ENCODE measurements around the gene VAT1.

VAT1 gene

GRCh38 chr17:43042025-43042628, 19.9 kb upstream of the VAT1 start:
- Histone ChIP-seq H3K36me3 (ENCODE audit: insufficient read depth, low read length) (peaks cover 7% of the 10 kb centered on the region), H3K4me3 (ENCODE audit: low read depth in 1 of 2, low read length in 2 of 2) (no peak overlapping the region), H3K9me3 (ENCODE audit: low read length) (no peaks in the 10 kb centered on the region), H3K4me1 (ENCODE audit: insufficient read depth, low read length) (no peaks in the 10 kb centered on the region), H3K27me3 (ENCODE audit: control insufficient read depth in 1 of 2, insufficient read depth in 2 of 2, low read length in 2 of 2) (no peaks in the 10 kb centered on the region), H3K9ac (ENCODE audit: low read length) (no peak overlapping the region), H3K27ac (ENCODE audit: low read depth, low read length) (no peak overlapping the region)

- Histone ChIP-seq H3K27me3 (ENCODE audit: control insufficient read depth in 1 of 2, insufficient read depth in 2 of 2, low read length in 2 of 2) (no peaks in the 10 kb centered on the region), H3K36me3 (ENCODE audit: insufficient read depth, low read length) (peaks cover 7% of the 10 kb centered on the region), H3K4me3 (ENCODE audit: low read depth in 1 of 2, low read length in 2 of 2) (no peak overlapping the region), H3K27ac (ENCODE audit: low read depth, low read length) (no peak overlapping the region), H3K9ac (ENCODE audit: low read length) (no peak overlapping the region), H3K9me3 (ENCODE audit: low read length) (no peaks in the 10 kb centered on the region), H3K4me1 (ENCODE audit: insufficient read depth, low read length) (no peaks in the 10 kb centered on the region)
These were observed 18.5 kb upstream of the VAT1 start for GRCh38 chr17:43040655-43041054.

- H3K36me3 ChIP-seq (ENCODE audit: insufficient read depth, low read length), result peaks cover 7% of the 10 kb centered on the region
These were observed 17.5 kb upstream of the VAT1 start for GRCh38 chr17:43039646-43040045.

GRCh38 chr17:43034894-43035293, 12.7 kb upstream of the VAT1 start:
- Histone ChIP-seq H3K9ac (ENCODE audit: low read length) (no peak overlapping the region), H3K4me1 (ENCODE audit: insufficient read depth, low read length) (no peaks in the 10 kb centered on the region), H3K4me3 (ENCODE audit: low read depth in 1 of 2, low read length in 2 of 2) (no peak overlapping the region), H3K27ac (ENCODE audit: low read depth, low read length) (no peak overlapping the region), H3K27me3 (ENCODE audit: control insufficient read depth in 1 of 2, insufficient read depth in 2 of 2, low read length in 2 of 2) (no peaks in the 10 kb centered on the region), H3K9me3 (ENCODE audit: low read length) (no peaks in the 10 kb centered on the region), H3K36me3 (ENCODE audit: insufficient read depth, low read length) (no peaks in the 10 kb centered on the region)

More at GRCh38 chr17:43039646-43040045, 17.5 kb upstream of the VAT1 start:
- Histone ChIP-seq H3K4me1 (ENCODE audit: insufficient read depth, low read length) (no peaks in the 10 kb centered on the region), H3K4me3 (ENCODE audit: low read depth in 1 of 2, low read length in 2 of 2) (no peak overlapping the region), H3K27me3 (ENCODE audit: control insufficient read depth in 1 of 2, insufficient read depth in 2 of 2, low read length in 2 of 2) (no peaks in the 10 kb centered on the region), H3K9me3 (ENCODE audit: low read length) (no peaks in the 10 kb centered on the region), H3K27ac (ENCODE audit: low read depth, low read length) (no peak overlapping the region), H3K9ac (ENCODE audit: low read length) (no peak overlapping the region)

- Histone ChIP-seq H3K9me3 (ENCODE audit: low read length) (no peaks in the 10 kb centered on the region), H3K36me3 (ENCODE audit: insufficient read depth, low read length) (no peaks in the 10 kb centered on the region), H3K4me3 (ENCODE audit: low read depth in 1 of 2, low read length in 2 of 2) (no peak overlapping the region), H3K27ac (ENCODE audit: low read depth, low read length) (no peak overlapping the region), H3K4me1 (ENCODE audit: insufficient read depth, low read length) (no peaks in the 10 kb centered on the region), H3K9ac (ENCODE audit: low read length) (no peak overlapping the region), H3K27me3 (ENCODE audit: control insufficient read depth in 1 of 2, insufficient read depth in 2 of 2, low read length in 2 of 2) (no peaks in the 10 kb centered on the region)
These were observed 12.0 kb upstream of the VAT1 start for GRCh38 chr17:43033948-43034881.

- Histone ChIP-seq H3K27ac (ENCODE audit: low read depth, low read length) (no peak overlapping the region), H3K4me1 (ENCODE audit: insufficient read depth, low read length) (no peaks in the 10 kb centered on the region), H3K9ac (ENCODE audit: low read length) (no peak overlapping the region), H3K9me3 (ENCODE audit: low read length) (no peaks in the 10 kb centered on the region), H3K36me3 (ENCODE audit: insufficient read depth, low read length) (no peaks in the 10 kb centered on the region), H3K4me3 (ENCODE audit: low read depth in 1 of 2, low read length in 2 of 2) (no peak overlapping the region), H3K27me3 (ENCODE audit: control insufficient read depth in 1 of 2, insufficient read depth in 2 of 2, low read length in 2 of 2) (no peaks in the 10 kb centered on the region)
These were observed 9.5 kb upstream of the VAT1 start for GRCh38 chr17:43031666-43032065.

- no peak overlapping the region for H3K9ac ChIP-seq (ENCODE audit: low read length)
- H3K27ac ChIP-seq (ENCODE audit: low read depth, low read length), result no peak overlapping the region
- no peaks in the 10 kb centered on the region for H3K27me3 ChIP-seq (ENCODE audit: control insufficient read depth in 1 of 2, insufficient read depth in 2 of 2, low read length in 2 of 2)
- no peak overlapping the region for H3K4me3 ChIP-seq (ENCODE audit: low read depth in 1 of 2, low read length in 2 of 2)
- H3K4me1 ChIP-seq (ENCODE audit: insufficient read depth, low read length), result no peaks in the 10 kb centered on the region
- no peaks in the 10 kb centered on the region for H3K36me3 ChIP-seq (ENCODE audit: insufficient read depth, low read length)
- no peaks in the 10 kb centered on the region for H3K9me3 ChIP-seq (ENCODE audit: low read length)
These were observed 8.1 kb upstream of the VAT1 start for GRCh38 chr17:43030137-43030767.

- Histone ChIP-seq H3K4me3 (ENCODE audit: low read depth in 1 of 2, low read length in 2 of 2) (no peak overlapping the region), H3K4me1 (ENCODE audit: insufficient read depth, low read length) (no peaks in the 10 kb centered on the region), H3K36me3 (ENCODE audit: insufficient read depth, low read length) (no peaks in the 10 kb centered on the region), H3K9ac (ENCODE audit: low read length) (no peak overlapping the region), H3K27ac (ENCODE audit: low read depth, low read length) (no peak overlapping the region), H3K27me3 (ENCODE audit: control insufficient read depth in 1 of 2, insufficient read depth in 2 of 2, low read length in 2 of 2) (no peaks in the 10 kb centered on the region), H3K9me3 (ENCODE audit: low read length) (no peaks in the 10 kb centered on the region)
These were observed 6.2 kb upstream of the VAT1 start for GRCh38 chr17:43028221-43028861.

GRCh38 chr17:43027091-43028032, 5.2 kb upstream of the VAT1 start:
- no peak overlapping the region for H3K4me3 ChIP-seq (ENCODE audit: low read depth in 1 of 2, low read length in 2 of 2)
- H3K27ac ChIP-seq (ENCODE audit: low read depth, low read length), result no peak overlapping the region
- H3K4me1 ChIP-seq (ENCODE audit: insufficient read depth, low read length), result no peaks in the 10 kb centered on the region
- H3K9me3 ChIP-seq (ENCODE audit: low read length), result no peaks in the 10 kb centered on the region
- H3K27me3 ChIP-seq (ENCODE audit: control insufficient read depth in 1 of 2, insufficient read depth in 2 of 2, low read length in 2 of 2), result no peaks in the 10 kb centered on the region
- no peaks in the 10 kb centered on the region for H3K36me3 ChIP-seq (ENCODE audit: insufficient read depth, low read length)
- H3K9ac ChIP-seq (ENCODE audit: low read length), result no peak overlapping the region

GRCh38 chr17:43026595-43026994, 4.4 kb upstream of the VAT1 start:
- Histone ChIP-seq H3K4me1 (ENCODE audit: insufficient read depth, low read length) (no peaks in the 10 kb centered on the region), H3K27me3 (ENCODE audit: control insufficient read depth in 1 of 2, insufficient read depth in 2 of 2, low read length in 2 of 2) (no peaks in the 10 kb centered on the region), H3K4me3 (ENCODE audit: low read depth in 1 of 2, low read length in 2 of 2) (no peak overlapping the region), H3K9ac (ENCODE audit: low read length) (no peak overlapping the region), H3K9me3 (ENCODE audit: low read length) (no peaks in the 10 kb centered on the region), H3K36me3 (ENCODE audit: insufficient read depth, low read length) (no peaks in the 10 kb centered on the region), H3K27ac (ENCODE audit: low read depth, low read length) (no peak overlapping the region)
